WTC11 (cell line): ENCODE measurements around the gene ZNF787. TPM values are rescaled to one million over a fixed set of nuclear protein-coding genes. Genes with fewer than 3 reads are reported as not detected.

Experiments
- ATAC-seq: fragments of 200-7000 bp; cut with Tn5 transposase; 2 replicates; pipeline ENCODE4 v1.10.0; 2021; ENCODE audit warnings: mild to moderate bottlenecking, moderate library complexity
- CTCF ChIA-PET: fragments of 300-600 bp; sonication (Branson Sonifier 250); formaldehyde crosslinking; loops from one replicate; lab custom pipeline; 2021; ENCODE audit warnings: antibody characterized with exemption; lab: Charles Lee
- POLR2A ChIA-PET: fragments of 350-600 bp; sonication (Branson Sonifier 250); formaldehyde crosslinking; loops from one replicate; lab custom pipeline; 2021; ENCODE audit warnings: antibody characterized with exemption; lab: Charles Lee
- DNase-seq: peaks from one replicate; pipeline ENCODE4 v3.0.0; 2021; ENCODE audit warnings: low spot score
- H3K27ac Mint-ChIP-seq: 2 replicates; pipeline ENCODE4 v1.8.0; 2021; ENCODE audit warnings: mixed read lengths
- H3K27me3 Mint-ChIP-seq: 2 replicates; pipeline ENCODE4 v1.8.0; 2021; ENCODE audit warnings: low read depth, mild to moderate bottlenecking, moderate library complexity, mixed read lengths
- H3K36me3 Mint-ChIP-seq: 2 replicates; pipeline ENCODE4 v1.8.0; 2021; ENCODE audit warnings: mixed read lengths
- H3K4me1 Mint-ChIP-seq: 2 replicates; pipeline ENCODE4 v1.8.0; 2022; ENCODE audit warnings: mixed read lengths
- H3K4me3 Mint-ChIP-seq: 2 replicates; pipeline ENCODE4 v1.8.0; 2021; ENCODE audit warnings: mild to moderate bottlenecking, moderate library complexity, mixed read lengths
- H3K9me3 Mint-ChIP-seq: 2 replicates; pipeline ENCODE4 v1.8.0; 2021; ENCODE audit warnings: mixed read lengths
- CBFB ChIP-seq: sonication (generic); formaldehyde crosslinking; IDR thresholded peaks from 2 replicates; pipeline ENCODE4 v1.8.1; 2022; ENCODE audit warnings: mild to moderate bottlenecking, low read depth, missing genetic modification reagents
- EMX1 ChIP-seq: fragments of 250-450 bp; sonication (Bioruptor Pico); IDR thresholded peaks from 2 replicates; pipeline ENCODE4 v1.8.0; 2021; ENCODE audit warnings: mild to moderate bottlenecking
- FOXK1 ChIP-seq: sonication (generic); formaldehyde crosslinking; IDR thresholded peaks from 2 replicates; pipeline ENCODE4 v1.8.0; 2022; ENCODE audit warnings: mild to moderate bottlenecking, moderate library complexity, missing genetic modification reagents
- GABPB1 ChIP-seq: sonication (generic); formaldehyde crosslinking; IDR thresholded peaks from 2 replicates; pipeline ENCODE4 v1.8.1; 2023; ENCODE audit warnings: mild to moderate bottlenecking, missing genetic modification reagents
- KAT7 ChIP-seq: sonication (generic); formaldehyde crosslinking; IDR thresholded peaks from 2 replicates; pipeline ENCODE4 v1.8.1; 2023; ENCODE audit warnings: missing genetic modification reagents, mild to moderate bottlenecking, borderline replicate concordance
- NR2C2 ChIP-seq: sonication (generic); formaldehyde crosslinking; IDR thresholded peaks from 2 replicates; pipeline ENCODE4 v1.8.0; 2022; ENCODE audit warnings: mild to moderate bottlenecking, missing genetic modification reagents
- RELA ChIP-seq: sonication (generic); formaldehyde crosslinking; IDR thresholded peaks from 2 replicates; pipeline ENCODE4 v1.8.1; 2022; ENCODE audit warnings: missing genetic modification reagents, mild to moderate bottlenecking, borderline replicate concordance
- SMAD3 ChIP-seq: sonication (generic); formaldehyde crosslinking; IDR thresholded peaks from 2 replicates; pipeline ENCODE4 v1.8.0; 2022; ENCODE audit warnings: missing genetic modification reagents, mild to moderate bottlenecking, borderline replicate concordance
- SMAD4 ChIP-seq: sonication (generic); formaldehyde crosslinking; IDR thresholded peaks from 2 replicates; pipeline ENCODE4 v1.8.0; 2022; ENCODE audit warnings: mild to moderate bottlenecking, missing genetic modification reagents
- TEAD1 ChIP-seq: sonication (generic); formaldehyde crosslinking; IDR thresholded peaks from 2 replicates; pipeline ENCODE4 v1.8.0; 2022; ENCODE audit warnings: mild to moderate bottlenecking, missing genetic modification reagents
- ZNF396 ChIP-seq: fragments of 250-450 bp; sonication (Bioruptor Pico); IDR thresholded peaks from 2 replicates; pipeline ENCODE4 v1.8.0; 2021; ENCODE audit warnings: mild to moderate bottlenecking, moderate library complexity, borderline replicate concordance
- total RNA-seq: library from RNA; stranded (reverse); gene quantifications from 3 replicates; pipeline ENCODE4 v1.2.3, GENCODE V29; 2021
- TF ChIP-seq, protein P1 (sequence below): sonication (generic); formaldehyde crosslinking; IDR thresholded peaks from 2 replicates; pipeline ENCODE4 v1.8.0; 2022; ENCODE audit warnings: mild to moderate bottlenecking, missing genetic modification reagents
- TF ChIP-seq, protein P2 (sequence below): fragments of 200-600 bp; IDR thresholded peaks from 2 replicates; pipeline ENCODE4 v1.8.0; 2022; ENCODE audit warnings: antibody characterized with exemption
- TF ChIP-seq, protein P3 (sequence below): fragments of 250-450 bp; sonication (Bioruptor Pico); IDR thresholded peaks from 2 replicates; pipeline ENCODE4 v1.9.0; 2021; ENCODE audit warnings: mild to moderate bottlenecking, borderline replicate concordance
- TF ChIP-seq, protein P4 (sequence below): sonication (generic); formaldehyde crosslinking; IDR thresholded peaks from 2 replicates; pipeline ENCODE4 v1.8.1; 2022; ENCODE audit warnings: low read depth, mild to moderate bottlenecking, moderate library complexity, missing genetic modification reagents, borderline replicate concordance
- TF ChIP-seq, protein P5 (sequence below): fragments of 250-450 bp; sonication (Bioruptor Pico); IDR thresholded peaks from 2 replicates; pipeline ENCODE4 v1.8.0; 2021; ENCODE audit warnings: mild to moderate bottlenecking
- TF ChIP-seq, protein P6 (sequence below): sonication (generic); formaldehyde crosslinking; IDR thresholded peaks from 2 replicates; pipeline ENCODE4 v1.8.1; 2023; ENCODE audit warnings: mild to moderate bottlenecking, missing genetic modification reagents, borderline replicate concordance

Gene ZNF787
- total RNA-seq, 1 experiment from 2014 or later = 62.9 TPM

DNA sequence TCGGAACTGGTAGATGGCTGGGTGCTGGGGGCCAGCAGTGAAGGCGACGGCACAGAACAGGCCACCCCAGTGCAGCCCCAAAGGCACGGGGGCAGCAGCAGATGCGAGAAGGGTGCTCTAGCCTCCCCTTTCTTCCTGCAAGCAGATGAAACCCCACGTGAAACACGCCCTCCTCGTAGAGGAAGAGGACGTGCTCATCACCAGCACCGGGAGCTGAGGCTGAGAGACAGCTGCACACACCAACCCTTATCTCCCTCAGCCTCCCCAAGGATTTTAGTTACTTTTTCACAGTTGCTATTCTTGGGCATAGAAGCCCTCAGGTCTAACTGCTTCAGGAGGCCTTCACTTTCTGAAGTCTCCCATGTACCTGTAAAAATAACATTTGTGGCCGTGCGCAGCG is 11.9 kb downstream of the ZNF787 start (continued):
- TF ChIP-seq, protein P1, sequence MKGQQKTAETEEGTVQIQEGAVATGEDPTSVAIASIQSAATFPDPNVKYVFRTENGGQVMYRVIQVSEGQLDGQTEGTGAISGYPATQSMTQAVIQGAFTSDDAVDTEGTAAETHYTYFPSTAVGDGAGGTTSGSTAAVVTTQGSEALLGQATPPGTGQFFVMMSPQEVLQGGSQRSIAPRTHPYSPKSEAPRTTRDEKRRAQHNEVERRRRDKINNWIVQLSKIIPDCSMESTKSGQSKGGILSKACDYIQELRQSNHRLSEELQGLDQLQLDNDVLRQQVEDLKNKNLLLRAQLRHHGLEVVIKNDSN (CRISPR knock-in tag) = no peak
- TF ChIP-seq KAT7 = no peak
- TF ChIP-seq, protein P2, sequence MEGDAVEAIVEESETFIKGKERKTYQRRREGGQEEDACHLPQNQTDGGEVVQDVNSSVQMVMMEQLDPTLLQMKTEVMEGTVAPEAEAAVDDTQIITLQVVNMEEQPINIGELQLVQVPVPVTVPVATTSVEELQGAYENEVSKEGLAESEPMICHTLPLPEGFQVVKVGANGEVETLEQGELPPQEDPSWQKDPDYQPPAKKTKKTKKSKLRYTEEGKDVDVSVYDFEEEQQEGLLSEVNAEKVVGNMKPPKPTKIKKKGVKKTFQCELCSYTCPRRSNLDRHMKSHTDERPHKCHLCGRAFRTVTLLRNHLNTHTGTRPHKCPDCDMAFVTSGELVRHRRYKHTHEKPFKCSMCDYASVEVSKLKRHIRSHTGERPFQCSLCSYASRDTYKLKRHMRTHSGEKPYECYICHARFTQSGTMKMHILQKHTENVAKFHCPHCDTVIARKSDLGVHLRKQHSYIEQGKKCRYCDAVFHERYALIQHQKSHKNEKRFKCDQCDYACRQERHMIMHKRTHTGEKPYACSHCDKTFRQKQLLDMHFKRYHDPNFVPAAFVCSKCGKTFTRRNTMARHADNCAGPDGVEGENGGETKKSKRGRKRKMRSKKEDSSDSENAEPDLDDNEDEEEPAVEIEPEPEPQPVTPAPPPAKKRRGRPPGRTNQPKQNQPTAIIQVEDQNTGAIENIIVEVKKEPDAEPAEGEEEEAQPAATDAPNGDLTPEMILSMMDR = no peak

DNA sequence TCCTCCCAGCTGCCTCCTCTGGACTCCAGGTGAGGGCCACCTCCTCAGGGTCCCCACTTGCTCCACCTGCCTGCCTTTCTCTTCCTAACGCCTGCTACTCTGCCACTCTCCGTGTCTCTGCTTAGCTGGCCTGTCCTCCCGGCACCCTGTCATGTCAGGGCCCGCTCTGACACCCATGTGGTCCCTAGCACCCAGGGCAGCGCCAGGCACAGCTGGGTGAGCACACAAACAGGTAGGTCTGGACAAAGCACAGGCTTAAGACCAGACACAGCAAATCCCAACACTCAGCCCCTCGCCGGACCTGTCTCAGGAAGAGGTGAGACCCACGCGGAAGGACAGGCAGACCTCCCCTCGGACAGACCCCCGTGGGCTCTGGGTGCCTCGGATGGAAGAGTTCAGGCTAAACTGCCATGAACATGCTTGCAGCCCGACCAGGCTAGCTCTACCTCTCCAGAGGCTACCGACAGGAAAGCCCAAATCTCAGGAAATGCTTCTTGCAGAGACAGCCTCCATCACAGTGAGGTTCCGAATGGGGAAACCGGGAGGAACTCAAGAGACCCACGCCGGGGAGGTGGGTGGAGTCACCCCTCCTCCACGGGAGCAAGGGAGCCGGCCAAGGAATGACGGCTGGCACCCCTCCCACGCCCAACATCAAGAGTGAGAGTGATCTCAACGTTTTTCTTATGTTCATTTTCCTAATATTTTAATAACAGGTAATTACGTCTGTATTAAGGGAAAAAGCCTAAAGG is 12.5 kb downstream of the ZNF787 start:
- Mint-ChIP-seq H3K27me3 (no peaks in the 10 kb centered on the region), H3K4me3 (peak overlapping the region; percentile 14; the same call in 1 of the 2 replicates), H3K27ac (peak overlapping the region; percentile 78), H3K36me3 (no peaks in the 10 kb centered on the region), H3K9me3 (no peaks in the 10 kb centered on the region), H3K4me1 (peaks cover 68% of the 10 kb centered on the region)
- no peak for TF ChIP-seq ZNF396 (CRISPR knock-in tag)
- TF ChIP-seq, protein P3, sequence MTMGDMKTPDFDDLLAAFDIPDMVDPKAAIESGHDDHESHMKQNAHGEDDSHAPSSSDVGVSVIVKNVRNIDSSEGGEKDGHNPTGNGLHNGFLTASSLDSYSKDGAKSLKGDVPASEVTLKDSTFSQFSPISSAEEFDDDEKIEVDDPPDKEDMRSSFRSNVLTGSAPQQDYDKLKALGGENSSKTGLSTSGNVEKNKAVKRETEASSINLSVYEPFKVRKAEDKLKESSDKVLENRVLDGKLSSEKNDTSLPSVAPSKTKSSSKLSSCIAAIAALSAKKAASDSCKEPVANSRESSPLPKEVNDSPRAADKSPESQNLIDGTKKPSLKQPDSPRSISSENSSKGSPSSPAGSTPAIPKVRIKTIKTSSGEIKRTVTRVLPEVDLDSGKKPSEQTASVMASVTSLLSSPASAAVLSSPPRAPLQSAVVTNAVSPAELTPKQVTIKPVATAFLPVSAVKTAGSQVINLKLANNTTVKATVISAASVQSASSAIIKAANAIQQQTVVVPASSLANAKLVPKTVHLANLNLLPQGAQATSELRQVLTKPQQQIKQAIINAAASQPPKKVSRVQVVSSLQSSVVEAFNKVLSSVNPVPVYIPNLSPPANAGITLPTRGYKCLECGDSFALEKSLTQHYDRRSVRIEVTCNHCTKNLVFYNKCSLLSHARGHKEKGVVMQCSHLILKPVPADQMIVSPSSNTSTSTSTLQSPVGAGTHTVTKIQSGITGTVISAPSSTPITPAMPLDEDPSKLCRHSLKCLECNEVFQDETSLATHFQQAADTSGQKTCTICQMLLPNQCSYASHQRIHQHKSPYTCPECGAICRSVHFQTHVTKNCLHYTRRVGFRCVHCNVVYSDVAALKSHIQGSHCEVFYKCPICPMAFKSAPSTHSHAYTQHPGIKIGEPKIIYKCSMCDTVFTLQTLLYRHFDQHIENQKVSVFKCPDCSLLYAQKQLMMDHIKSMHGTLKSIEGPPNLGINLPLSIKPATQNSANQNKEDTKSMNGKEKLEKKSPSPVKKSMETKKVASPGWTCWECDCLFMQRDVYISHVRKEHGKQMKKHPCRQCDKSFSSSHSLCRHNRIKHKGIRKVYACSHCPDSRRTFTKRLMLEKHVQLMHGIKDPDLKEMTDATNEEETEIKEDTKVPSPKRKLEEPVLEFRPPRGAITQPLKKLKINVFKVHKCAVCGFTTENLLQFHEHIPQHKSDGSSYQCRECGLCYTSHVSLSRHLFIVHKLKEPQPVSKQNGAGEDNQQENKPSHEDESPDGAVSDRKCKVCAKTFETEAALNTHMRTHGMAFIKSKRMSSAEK = no peak
- no peak for TF ChIP-seq TEAD1
- TF ChIP-seq, protein P4, sequence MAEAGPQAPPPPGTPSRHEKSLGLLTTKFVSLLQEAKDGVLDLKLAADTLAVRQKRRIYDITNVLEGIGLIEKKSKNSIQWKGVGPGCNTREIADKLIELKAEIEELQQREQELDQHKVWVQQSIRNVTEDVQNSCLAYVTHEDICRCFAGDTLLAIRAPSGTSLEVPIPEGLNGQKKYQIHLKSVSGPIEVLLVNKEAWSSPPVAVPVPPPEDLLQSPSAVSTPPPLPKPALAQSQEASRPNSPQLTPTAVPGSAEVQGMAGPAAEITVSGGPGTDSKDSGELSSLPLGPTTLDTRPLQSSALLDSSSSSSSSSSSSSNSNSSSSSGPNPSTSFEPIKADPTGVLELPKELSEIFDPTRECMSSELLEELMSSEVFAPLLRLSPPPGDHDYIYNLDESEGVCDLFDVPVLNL (CRISPR knock-in tag) = no peak
- no peak for TF ChIP-seq SMAD3
- TF ChIP-seq RELA (CRISPR knock-in tag) = no peak
- no peak for TF ChIP-seq NR2C2 (CRISPR knock-in tag)
- no peak for DNase-seq
- ChIA-PET CTCF (interaction anchor here (1.2 to 3.1 kb wide), 8 partner anchors 28 to 201 kb away, joined by 3 to 16 read pairs (median 6); partner anchors contain the start of gene ZNF444), POLR2A (interaction anchor here (1.1 kb wide), 1 partner anchor 12 kb away, joined by 4 read pairs; the partner anchor contains the start of gene ZNF787)
- ATAC-seq = no peak

DNA sequence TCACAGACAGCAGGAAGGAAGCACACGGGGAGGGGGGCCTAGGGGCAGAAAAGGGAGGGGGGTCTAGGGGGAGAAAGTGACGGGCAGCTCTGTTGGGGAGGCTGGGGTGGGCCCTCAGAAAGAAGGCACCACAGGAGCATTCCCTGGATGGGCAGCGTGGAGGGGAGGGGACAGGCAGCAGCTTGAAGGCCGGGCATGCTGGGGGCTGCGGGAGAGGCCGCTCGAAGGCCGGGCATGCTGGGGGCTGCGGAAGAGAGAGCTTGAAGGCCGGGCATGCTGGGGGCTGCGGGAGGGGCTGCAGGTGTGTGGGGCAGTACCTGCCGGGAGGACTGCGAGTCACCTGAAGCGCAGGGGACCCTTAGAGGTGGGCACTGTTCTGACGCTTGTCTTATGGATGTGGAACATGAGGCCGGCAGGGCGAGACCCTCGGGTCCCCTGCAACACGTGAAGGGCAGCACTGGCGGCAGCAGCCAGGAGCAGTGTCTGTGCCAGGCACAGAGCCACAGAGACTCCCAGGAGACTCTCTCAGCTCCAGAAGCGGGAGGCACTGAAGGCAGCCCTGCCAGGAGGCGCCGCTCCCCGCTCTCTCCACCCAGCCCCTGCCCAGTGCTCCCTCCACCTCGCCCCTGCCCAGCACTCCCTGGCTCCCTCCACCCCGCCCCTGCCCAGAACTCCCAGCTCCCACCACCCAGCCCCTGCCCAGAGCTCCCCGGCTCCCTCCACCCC is 13.3 kb downstream of the ZNF787 start:
- Mint-ChIP-seq H3K4me1 (peaks cover 61% of the 10 kb centered on the region), H3K4me3 (no peak overlapping the region), H3K27me3 (no peaks in the 10 kb centered on the region), H3K27ac (no peak overlapping the region), H3K36me3 (no peaks in the 10 kb centered on the region), H3K9me3 (no peaks in the 10 kb centered on the region)
- DNase-seq (no peak), ATAC-seq (no peak)
- POLR2A ChIA-PET = interaction anchor here (1.1 kb wide), 1 partner anchor 13 kb away, joined by 4 read pairs; the partner anchor contains the start of gene ZNF787
- CTCF ChIA-PET = interaction anchor here (0.7 to 3.1 kb wide), 10 partner anchors 17 to 202 kb away, joined by 3 to 16 read pairs (median 6); partner anchors contain the start of gene ZNF444
- TF ChIP-seq GABPB1 (CRISPR knock-in tag) (no peak), FOXK1 (CRISPR knock-in tag) (no peak), EMX1 (CRISPR knock-in tag) (no peak), CBFB (CRISPR knock-in tag) (no peak), SMAD4 (CRISPR knock-in tag) (no peak)
- TF ChIP-seq, protein P5, sequence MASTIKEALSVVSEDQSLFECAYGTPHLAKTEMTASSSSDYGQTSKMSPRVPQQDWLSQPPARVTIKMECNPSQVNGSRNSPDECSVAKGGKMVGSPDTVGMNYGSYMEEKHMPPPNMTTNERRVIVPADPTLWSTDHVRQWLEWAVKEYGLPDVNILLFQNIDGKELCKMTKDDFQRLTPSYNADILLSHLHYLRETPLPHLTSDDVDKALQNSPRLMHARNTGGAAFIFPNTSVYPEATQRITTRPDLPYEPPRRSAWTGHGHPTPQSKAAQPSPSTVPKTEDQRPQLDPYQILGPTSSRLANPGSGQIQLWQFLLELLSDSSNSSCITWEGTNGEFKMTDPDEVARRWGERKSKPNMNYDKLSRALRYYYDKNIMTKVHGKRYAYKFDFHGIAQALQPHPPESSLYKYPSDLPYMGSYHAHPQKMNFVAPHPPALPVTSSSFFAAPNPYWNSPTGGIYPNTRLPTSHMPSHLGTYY (CRISPR knock-in tag) = no peak
- TF ChIP-seq, protein P6, sequence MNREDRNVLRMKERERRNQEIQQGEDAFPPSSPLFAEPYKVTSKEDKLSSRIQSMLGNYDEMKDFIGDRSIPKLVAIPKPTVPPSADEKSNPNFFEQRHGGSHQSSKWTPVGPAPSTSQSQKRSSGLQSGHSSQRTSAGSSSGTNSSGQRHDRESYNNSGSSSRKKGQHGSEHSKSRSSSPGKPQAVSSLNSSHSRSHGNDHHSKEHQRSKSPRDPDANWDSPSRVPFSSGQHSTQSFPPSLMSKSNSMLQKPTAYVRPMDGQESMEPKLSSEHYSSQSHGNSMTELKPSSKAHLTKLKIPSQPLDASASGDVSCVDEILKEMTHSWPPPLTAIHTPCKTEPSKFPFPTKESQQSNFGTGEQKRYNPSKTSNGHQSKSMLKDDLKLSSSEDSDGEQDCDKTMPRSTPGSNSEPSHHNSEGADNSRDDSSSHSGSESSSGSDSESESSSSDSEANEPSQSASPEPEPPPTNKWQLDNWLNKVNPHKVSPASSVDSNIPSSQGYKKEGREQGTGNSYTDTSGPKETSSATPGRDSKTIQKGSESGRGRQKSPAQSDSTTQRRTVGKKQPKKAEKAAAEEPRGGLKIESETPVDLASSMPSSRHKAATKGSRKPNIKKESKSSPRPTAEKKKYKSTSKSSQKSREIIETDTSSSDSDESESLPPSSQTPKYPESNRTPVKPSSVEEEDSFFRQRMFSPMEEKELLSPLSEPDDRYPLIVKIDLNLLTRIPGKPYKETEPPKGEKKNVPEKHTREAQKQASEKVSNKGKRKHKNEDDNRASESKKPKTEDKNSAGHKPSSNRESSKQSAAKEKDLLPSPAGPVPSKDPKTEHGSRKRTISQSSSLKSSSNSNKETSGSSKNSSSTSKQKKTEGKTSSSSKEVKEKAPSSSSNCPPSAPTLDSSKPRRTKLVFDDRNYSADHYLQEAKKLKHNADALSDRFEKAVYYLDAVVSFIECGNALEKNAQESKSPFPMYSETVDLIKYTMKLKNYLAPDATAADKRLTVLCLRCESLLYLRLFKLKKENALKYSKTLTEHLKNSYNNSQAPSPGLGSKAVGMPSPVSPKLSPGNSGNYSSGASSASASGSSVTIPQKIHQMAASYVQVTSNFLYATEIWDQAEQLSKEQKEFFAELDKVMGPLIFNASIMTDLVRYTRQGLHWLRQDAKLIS (CRISPR knock-in tag) = no peak
